Stimulated activated CD4-positive, alpha-beta T cell treated with anti-CD3 and anti-CD28 coated beads, TNF-alpha, amount 100 ng/mL, for 24 hours (primary cell): Measurements from ENCODE around the gene TSKU.

Experiments
- DNase-seq, 3 experiments: peaks; one replicate each; pipeline ENCODE4 v3.0.0-alpha.2; 2020; ENCODE audit warnings: low read depth in 3 of 3

The TSKU gene

GRCh38 chr11:76770642-76771445 is 12.3 kb upstream of the TSKU start:
- no peak for DNase-seq

DNA sequence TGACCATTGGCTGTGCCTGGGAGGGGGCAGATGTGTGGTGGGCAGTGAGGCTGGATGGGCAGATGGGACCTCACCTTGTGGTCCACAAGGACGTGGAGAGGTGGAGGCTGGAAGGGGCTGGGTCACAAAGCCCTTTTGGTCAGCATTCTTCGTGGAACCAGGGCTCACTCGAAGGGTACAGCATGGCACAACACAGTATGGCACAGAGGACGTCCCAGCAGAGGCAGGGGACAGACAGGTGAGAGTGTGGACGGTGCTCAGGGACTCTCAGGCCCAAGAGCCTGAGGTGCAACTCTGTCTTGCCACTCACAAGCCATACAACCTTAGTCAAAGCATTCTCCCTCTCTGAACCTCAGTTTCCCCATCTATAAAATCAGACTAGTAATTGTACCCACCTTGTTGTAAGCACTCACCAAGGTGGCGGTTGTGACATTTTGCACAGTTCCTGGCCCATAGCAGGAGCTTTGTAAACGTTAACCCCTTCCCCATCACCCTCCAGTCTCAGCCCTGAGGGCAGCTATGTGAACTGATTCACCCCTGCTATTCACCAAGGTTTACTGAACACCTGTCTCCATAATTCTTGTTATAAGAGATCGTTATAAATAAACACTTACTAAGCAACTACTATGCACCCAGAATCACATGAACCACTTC is 11.6 kb upstream of the TSKU start:
- DNase-seq, result no peak

DNA sequence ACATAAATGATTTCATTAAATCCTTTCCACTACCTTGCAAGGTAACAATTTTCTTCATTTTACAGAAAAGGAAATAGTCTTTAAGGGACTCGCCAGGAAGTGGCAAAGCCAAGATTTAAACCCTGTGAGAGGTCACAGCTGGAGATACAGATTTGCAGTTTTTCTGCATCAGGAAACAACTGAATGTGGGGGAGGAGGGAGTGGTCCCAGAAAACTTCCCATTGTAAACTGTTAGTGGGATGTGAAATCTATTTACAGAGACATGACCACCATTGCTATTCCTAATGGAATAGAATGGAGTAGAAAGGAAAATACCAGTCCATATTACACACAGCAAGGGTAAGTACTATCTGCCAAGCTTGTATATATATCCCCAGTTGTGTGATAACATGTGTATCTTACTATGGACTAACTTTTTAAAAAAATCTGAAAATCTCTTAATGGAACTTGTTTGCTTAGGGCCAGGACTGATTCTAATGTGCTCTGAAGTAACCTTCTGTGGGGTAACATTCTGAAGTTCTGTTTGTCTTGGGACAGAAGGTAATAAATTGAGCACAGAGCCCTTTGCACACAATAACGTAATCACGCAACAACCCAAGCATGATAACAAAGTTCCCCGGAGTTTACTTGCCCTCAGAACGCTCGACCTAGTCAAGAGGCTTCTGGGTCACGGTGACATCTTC is 10.9 kb upstream of the TSKU start:
- no peak for DNase-seq

DNA sequence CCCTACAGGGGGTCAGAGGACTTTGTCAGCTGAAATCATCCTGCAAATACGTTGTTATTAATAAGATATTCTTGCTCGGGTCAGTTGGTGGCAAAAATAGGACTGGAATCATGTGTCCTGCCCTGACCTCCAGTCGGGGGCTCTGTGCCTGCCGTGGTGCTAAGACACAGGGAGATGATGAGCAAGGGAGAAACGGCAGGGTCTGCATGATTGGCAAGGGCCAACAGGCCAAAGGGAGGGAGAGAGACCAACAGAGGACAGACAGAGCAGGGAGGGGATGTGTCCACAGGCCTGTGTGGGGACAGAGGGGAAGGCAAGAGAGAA is 10.4 kb upstream of the TSKU start:
- no peak for DNase-seq

DNA sequence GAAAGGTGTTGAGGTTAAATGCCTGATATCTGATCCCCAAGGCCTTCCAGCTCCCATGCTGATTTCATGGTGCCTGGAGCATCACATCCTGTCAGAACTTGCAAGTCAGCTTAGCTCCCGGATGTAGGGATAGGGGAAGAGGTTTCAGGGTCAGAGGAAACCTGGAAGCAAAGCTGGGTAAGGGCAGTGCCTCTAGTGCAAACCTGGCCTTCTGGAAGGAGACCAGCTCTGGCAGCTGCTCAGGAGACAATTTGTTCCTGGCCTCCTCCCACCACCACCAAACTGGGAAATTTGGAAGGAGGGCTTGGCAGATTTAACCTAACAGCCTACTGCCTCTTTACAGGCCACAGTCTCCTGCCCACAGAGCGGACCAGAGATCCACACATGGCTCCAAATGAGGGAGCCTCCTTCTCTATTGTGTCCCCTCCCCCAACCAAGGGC is 9.2 kb upstream of the TSKU start:
- DNase-seq, result no peak

DNA sequence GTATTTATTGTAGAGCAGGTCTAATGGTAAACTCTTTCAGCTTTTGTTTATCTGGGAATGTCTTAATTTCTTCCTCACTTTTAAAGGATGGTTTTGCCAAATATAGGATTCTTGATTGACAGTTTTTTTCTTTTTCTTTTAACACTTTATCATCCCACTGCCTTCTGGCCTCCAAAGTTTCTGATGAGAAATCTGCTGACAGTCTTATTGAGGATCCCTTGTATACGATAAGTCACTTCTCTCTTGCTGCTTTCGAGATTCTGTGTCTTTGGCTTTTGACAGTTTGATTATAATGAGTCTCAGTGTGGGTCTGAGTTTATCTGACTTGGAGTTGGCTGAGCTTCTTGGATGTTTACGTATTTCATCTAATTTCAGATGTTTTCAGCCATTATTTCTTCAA is 6.7 kb upstream of the TSKU start:
- no peak for DNase-seq

DNA sequence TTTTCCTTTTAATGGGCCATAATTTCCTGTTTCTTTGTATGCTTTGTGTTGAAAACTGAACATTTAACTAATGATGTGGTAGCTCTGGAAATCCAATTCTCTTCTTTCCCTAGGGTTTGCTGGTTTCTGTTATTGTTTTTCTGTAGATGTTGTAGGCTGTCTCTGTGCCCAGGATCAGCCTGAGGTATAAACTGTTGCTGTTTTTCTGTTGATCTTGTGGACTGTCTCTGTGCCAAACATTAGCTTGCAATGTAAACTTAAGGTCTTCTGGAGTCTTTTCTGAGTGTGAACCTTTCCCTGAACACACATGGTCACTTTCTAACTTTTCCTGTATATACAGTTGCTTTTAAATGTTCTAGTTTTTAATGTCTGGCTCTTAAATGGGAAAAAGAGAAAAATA is 5.9 kb upstream of the TSKU start:
- no peak for DNase-seq

GRCh38 chr11:76777876-76778275 is 5.3 kb upstream of the TSKU start:
- no peak for DNase-seq

- no peak for DNase-seq
Measured at GRCh38 chr11:76778874-76779273, 4.3 kb upstream of the TSKU start.

DNA sequence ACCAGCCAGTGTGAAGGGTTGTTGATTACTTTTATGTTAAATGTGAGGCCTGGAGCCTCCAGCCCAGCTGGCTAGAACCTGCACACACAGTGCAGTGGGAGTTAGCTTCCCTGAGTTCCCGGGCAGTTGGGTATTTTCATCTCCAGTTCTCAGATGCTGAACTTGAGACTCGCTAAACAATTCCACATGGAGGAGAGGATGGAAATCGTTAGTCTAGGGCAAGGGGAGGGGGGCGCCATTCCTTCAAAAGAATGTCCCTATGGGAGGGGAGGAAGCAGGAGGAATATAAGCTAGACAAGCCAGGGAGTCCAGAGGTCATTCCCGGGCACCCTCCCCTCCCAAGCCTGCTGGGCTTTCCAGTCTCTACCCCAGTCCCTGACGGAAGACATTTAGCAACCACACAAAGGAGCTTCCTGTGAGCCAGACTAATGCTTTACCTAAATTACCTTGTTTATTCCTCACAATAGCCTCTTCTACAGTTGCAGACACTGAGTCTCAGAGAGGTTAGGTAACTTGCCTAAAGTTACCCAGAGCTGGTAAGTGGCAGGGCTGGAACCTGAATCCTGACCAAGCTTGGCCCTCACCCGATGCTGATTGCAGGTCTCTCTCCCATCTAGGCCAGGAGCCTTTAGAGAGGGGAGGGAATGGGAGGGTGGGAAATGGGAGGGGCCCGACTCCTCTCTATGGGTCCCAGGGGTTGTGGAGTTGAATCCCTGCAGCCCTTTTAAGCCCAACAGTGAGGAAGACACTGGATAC is 1.9 kb upstream of the TSKU start:
- DNase-seq, result no peak

DNA sequence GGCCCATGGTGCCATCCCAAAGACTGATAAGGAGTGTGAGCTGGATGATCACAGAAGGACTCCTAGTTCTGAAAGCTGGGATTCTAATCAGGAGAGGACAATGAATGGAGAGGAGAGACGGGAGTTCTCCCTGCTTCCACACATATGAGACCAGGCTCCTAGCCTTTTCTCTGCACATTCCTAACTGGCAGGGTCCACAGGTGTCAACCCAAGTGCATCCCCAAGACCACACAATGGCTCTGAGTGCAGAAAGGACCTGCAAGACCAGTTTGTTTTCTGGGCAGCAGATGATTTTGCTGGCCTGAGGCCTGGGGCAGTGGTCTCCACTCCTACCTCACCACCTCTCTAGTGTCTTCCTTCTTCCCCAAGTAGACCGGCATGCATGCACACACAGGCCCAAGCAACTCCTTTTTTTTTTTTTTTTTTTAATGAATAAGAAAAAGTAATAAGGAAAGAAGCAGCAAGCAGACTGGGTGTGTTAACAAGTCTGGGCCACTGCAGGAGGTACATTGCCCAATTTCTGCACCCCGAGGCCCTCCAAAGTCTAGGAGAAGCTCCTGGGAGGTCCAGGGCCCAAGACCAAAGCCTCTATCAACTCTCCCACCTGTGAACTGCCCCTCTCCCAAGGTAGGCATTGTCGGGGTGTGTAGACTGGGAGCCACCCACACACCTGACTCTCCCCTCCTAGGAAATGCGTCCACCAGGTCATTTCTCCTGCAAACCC is 1.2 kb upstream of the TSKU start:
- no peak for DNase-seq

- peak in 2 of 3 experiments; percentile 9 to 72 for DNase-seq
Measured at GRCh38 chr11:76782531-76783293, 444 bp upstream of the TSKU start.

GRCh38 chr11:76783896-76784813 is 999 bp downstream of the TSKU start:
- DNase-seq, result no peak

DNA sequence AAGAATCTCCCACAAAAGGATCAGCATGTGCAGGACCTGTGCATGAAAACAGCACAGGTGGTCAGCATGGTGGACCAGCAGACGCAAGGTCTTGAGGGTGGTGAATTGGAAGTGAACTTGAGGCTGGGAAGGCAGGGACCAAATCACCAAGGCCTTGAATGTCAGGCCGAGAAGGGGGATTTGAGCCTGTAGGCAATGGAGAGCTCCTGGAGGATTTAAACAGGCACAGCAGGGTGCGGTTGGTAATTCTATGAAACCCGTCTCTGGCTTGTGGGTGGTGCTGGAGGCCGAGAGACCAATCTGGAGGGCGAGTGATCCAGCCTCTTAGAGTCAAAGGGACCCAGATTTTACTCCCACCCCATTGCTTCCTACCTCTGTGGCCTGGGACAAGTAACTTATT is 2.4 kb downstream of the TSKU start:
- DNase-seq, result no peak

- no peak for DNase-seq
Measured at GRCh38 chr11:76786016-76786415, 2.9 kb downstream of the TSKU start.

GRCh38 chr11:76786441-76787014 is 3.4 kb downstream of the TSKU start:
- DNase-seq, result no peak

DNA sequence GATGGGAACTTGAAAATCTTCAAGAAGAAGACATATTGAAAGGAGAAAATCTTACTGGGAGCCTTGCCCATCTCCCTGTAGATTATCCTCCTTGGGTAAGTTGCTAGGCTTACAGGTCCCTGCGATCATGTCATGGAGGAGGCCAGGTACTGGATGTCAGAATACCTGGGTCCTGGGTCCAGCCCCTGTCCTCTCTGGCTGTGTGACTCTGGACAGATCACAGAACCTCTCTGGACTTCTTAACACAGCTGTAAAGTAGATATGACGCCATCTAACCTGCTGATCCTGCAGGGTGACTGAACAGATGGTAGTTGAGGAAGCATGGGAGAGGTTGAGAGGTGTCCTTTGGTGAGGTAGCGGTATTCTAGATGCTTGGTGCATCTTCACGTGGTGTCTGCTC is 4.1 kb downstream of the TSKU start:
- no peak for DNase-seq

DNA sequence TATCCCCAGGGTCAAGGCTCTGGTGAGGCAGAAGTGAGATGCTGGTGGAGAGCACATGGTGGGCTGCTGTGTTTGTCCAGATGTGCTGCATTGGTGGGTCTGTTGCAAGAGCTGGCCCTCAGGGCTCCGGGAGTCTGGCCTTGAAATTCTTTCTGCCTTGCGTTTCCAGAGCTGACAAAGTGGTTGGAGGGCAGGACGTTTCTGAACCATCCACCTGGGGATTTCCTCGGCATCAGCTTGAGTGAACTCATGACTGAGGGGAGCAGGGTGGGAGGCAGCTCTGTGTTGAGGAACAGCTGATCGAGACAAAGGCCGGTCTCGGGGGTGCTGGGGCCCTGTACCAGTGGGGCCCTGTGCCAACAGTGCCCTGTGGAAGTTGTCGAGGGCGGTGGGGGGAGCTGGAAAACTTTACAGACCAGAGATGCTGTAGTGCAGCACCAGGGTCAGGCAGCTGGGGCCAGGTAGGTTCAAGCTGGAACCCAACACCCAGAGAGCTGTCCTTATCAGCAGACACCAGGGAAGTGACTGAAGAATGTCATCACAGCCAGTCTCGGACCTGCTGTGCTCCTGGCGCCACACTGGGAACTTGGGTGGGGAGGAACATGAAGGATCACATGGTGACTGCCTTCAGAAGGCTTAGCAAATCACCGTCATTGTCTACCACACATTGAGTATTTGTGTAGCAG is 4.9 kb downstream of the TSKU start:
- DNase-seq, result no peak
